GM13976 (cell line): Measurements from ENCODE around the gene TFPI.

Experiments
- DNase-seq: peaks from one replicate; pipeline ENCODE4 v3.0.0; 2012; ENCODE audit warnings: low spot score
- CTCF ChIP-seq: IDR thresholded peaks from 2 replicates; pipeline ENCODE4 v1.5.1; 2012; ENCODE audit warnings: borderline replicate concordance, mild to moderate bottlenecking; ENCODE audit not compliant: insufficient read depth; ENCODE audit errors: extremely low read depth, missing control alignments, control extremely low read depth
- in situ Hi-C: fragments of 300-500 bp; cut with MboI; formaldehyde crosslinking; loops from one replicate; pipeline ENCODE4 v1.12.0; 2022; ENCODE audit warnings: low sequenced_read_pairs, mixed read lengths, inconsistent platforms; ENCODE audit not compliant: unreplicated experiment

TFPI gene

GRCh38 chr2:187485523-187485922 is 68.7 kb downstream of the TFPI start:
- no peak for TF ChIP-seq CTCF
- DNase-seq: no peak
- in situ Hi-C loops: no loop called here

- TF ChIP-seq CTCF: no peak
- DNase-seq: no peak
- in situ Hi-C loops: no loop called here
Measured at GRCh38 chr2:187483537-187483936, 70.7 kb downstream of the TFPI start.

GRCh38 chr2:187482796-187483195 is 71.4 kb downstream of the TFPI start:
- no peak for TF ChIP-seq CTCF
- no peak for DNase-seq
- in situ Hi-C loops: no loop called here

- in situ Hi-C loops: no loop called here
- TF ChIP-seq CTCF: no peak
- no peak for DNase-seq
Measured at GRCh38 chr2:187481543-187481942, 72.7 kb downstream of the TFPI start.

- in situ Hi-C loops: no loop called here
- no peak for TF ChIP-seq CTCF
- no peak for DNase-seq
Measured at GRCh38 chr2:187478719-187479118, 75.5 kb downstream of the TFPI start.

GRCh38 chr2:187477051-187477450 is 77.2 kb downstream of the TFPI start:
- in situ Hi-C loops: no loop called here
- no peak for TF ChIP-seq CTCF
- DNase-seq: no peak

GRCh38 chr2:187475499-187476248 is 78.6 kb downstream of the TFPI start:
- DNase-seq: no peak
- TF ChIP-seq CTCF: no peak

More at GRCh38 chr2:187475499-187476248, 78.6 kb downstream of the TFPI start:
- in situ Hi-C loops: no loop called here
